HepG2 (cell line): ENCODE measurements around the gene FKBP8. TPM values are rescaled to one million over a fixed set of nuclear protein-coding genes. Genes with fewer than 3 reads are reported as not detected.

Experiments used
- ELF1 ChIP-seq: sonication (generic); formaldehyde crosslinking; IDR thresholded peaks from 2 replicates; pipeline ENCODE4 v1.4.0; 2020; ENCODE audit warnings: missing genetic modification reagents
- MTERF4 ChIP-seq: sonication (generic); formaldehyde crosslinking; IDR thresholded peaks from 2 replicates; pipeline ENCODE4 v1.8.0; 2023; ENCODE audit warnings: mild to moderate bottlenecking, missing genetic modification reagents
- POLR2AphosphoS5 ChIP-seq: IDR thresholded peaks from 2 replicates; pipeline ENCODE4 v1.6.1; 2012; ENCODE audit warnings: low read depth, low read length
- RFX1 ChIP-seq: fragments of 450-650 bp; IDR thresholded peaks from 2 replicates; pipeline ENCODE4 v1.6.1; 2017
- TFDP1 ChIP-seq: IDR thresholded peaks from 2 replicates; pipeline ENCODE4 v1.6.1; 2016; ENCODE audit warnings: missing compliant biosample characterization, missing genetic modification reagents, borderline replicate concordance
- ZFAT ChIP-seq: sonication (generic); formaldehyde crosslinking; conservative IDR thresholded peaks from 2 replicates; pipeline ENCODE4 v1.8.1; 2023; ENCODE audit warnings: missing genetic modification reagents, inconsistent platforms
- ZFP90 ChIP-seq: sonication (generic); formaldehyde crosslinking; IDR thresholded peaks from 2 replicates; pipeline ENCODE4 v1.8.0; 2022; ENCODE audit warnings: missing genetic modification reagents, mild to moderate bottlenecking, inconsistent platforms, borderline replicate concordance
- ZNF225 ChIP-seq: sonication (generic); formaldehyde crosslinking; IDR thresholded peaks from 2 replicates; pipeline ENCODE4 v1.4.0; 2020; ENCODE audit warnings: mild to moderate bottlenecking, missing genetic modification reagents
- ZZZ3 ChIP-seq: sonication (generic); formaldehyde crosslinking; IDR thresholded peaks from 2 replicates; pipeline ENCODE4 v1.4.0; 2020; ENCODE audit warnings: missing genetic modification reagents, mild to moderate bottlenecking, borderline replicate concordance
- polyA plus RNA-seq, 8 experiments: library from polyadenylated mRNA; depleted of rRNA in 3 of 8; stranded (reverse) in 7 of 8; unstranded in 1 of 8; fragments of >200 nt; fragmentation: Illumina TruSeq in 4 of 8; extraction: Trizol in 4 of 8; gene quantifications; 2 replicates each; pipeline versions ENCODE4 v1.2.1 to v1.2.3, GENCODE V29; 2011 to 2016; ENCODE audit warnings: low read depth in 4 of 8, missing spikeins in 1 of 8, mixed read lengths in 1 of 8; ENCODE audit not compliant: insufficient read depth in 1 of 8
- total RNA-seq, 5 experiments: library from RNA; depleted of rRNA; stranded (reverse); fragments of >200 nt; fragmentation: Illumina TruSeq; extraction: Trizol; gene quantifications; 2 replicates each; pipeline ENCODE4 v1.2.3, GENCODE V29; 2016; ENCODE audit warnings: low read depth in 1 of 5
- TF ChIP-seq, protein P1 (sequence below): sonication (generic); formaldehyde crosslinking; IDR thresholded peaks from 2 replicates; pipeline ENCODE4 v1.4.0; 2020; ENCODE audit warnings: mild to moderate bottlenecking, missing genetic modification reagents
- TF ChIP-seq, protein P2 (sequence below): sonication (generic); formaldehyde crosslinking; IDR thresholded peaks from 2 replicates; pipeline ENCODE4 v1.8.1; 2023; ENCODE audit warnings: mild to moderate bottlenecking, missing genetic modification reagents
- TF ChIP-seq, protein P3 (sequence below): sonication (generic); formaldehyde crosslinking; IDR thresholded peaks from 2 replicates; pipeline ENCODE4 v1.4.0; 2020; ENCODE audit warnings: missing genetic modification reagents

The FKBP8 gene
- total and polyA plus RNA-seq, 2 of the 13 experiments (the other 11 are each of a cell fraction or from before 2014, with no cell fraction given) = 81.7 to 93.9 TPM

DNA sequence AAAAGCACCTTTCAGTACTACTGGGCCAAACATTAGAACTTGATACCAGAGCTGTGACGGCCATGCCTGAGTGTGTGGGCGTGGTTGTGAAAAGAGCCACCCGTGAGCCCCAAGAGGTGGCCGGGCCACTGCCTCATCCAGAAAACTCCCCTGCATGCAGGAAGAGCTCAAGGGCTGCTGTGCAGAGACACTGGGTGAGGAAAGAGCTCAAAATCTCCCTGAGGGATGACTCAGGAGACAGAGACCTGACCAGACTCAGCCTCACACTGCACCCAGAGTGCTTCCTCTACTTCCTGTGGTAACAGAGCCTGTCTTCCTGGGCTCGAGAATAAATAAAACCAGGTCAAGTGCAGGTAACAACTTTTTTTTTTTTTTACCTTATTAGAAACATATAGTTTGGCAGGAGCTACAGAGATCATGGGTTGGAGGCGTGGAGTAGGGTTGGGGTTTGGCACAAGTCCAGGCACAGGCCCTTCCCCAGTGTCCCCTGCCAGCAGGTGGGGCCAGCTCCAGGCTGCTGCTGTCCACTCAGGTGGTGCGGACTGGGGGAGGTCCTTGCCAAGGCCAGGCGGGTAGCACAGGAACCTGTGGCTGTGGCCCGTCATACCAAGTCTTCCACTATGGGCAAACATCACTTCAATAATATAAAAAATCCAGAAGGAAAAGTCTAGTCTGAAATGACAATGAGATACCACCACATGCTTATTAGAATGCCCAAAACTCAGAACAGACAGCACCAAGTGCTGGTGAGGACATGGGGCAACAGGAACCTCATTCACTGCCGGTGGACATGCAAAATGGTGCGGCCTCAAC lies 47.0 kb downstream of the FKBP8 start (continued):
- TF ChIP-seq, protein P1, sequence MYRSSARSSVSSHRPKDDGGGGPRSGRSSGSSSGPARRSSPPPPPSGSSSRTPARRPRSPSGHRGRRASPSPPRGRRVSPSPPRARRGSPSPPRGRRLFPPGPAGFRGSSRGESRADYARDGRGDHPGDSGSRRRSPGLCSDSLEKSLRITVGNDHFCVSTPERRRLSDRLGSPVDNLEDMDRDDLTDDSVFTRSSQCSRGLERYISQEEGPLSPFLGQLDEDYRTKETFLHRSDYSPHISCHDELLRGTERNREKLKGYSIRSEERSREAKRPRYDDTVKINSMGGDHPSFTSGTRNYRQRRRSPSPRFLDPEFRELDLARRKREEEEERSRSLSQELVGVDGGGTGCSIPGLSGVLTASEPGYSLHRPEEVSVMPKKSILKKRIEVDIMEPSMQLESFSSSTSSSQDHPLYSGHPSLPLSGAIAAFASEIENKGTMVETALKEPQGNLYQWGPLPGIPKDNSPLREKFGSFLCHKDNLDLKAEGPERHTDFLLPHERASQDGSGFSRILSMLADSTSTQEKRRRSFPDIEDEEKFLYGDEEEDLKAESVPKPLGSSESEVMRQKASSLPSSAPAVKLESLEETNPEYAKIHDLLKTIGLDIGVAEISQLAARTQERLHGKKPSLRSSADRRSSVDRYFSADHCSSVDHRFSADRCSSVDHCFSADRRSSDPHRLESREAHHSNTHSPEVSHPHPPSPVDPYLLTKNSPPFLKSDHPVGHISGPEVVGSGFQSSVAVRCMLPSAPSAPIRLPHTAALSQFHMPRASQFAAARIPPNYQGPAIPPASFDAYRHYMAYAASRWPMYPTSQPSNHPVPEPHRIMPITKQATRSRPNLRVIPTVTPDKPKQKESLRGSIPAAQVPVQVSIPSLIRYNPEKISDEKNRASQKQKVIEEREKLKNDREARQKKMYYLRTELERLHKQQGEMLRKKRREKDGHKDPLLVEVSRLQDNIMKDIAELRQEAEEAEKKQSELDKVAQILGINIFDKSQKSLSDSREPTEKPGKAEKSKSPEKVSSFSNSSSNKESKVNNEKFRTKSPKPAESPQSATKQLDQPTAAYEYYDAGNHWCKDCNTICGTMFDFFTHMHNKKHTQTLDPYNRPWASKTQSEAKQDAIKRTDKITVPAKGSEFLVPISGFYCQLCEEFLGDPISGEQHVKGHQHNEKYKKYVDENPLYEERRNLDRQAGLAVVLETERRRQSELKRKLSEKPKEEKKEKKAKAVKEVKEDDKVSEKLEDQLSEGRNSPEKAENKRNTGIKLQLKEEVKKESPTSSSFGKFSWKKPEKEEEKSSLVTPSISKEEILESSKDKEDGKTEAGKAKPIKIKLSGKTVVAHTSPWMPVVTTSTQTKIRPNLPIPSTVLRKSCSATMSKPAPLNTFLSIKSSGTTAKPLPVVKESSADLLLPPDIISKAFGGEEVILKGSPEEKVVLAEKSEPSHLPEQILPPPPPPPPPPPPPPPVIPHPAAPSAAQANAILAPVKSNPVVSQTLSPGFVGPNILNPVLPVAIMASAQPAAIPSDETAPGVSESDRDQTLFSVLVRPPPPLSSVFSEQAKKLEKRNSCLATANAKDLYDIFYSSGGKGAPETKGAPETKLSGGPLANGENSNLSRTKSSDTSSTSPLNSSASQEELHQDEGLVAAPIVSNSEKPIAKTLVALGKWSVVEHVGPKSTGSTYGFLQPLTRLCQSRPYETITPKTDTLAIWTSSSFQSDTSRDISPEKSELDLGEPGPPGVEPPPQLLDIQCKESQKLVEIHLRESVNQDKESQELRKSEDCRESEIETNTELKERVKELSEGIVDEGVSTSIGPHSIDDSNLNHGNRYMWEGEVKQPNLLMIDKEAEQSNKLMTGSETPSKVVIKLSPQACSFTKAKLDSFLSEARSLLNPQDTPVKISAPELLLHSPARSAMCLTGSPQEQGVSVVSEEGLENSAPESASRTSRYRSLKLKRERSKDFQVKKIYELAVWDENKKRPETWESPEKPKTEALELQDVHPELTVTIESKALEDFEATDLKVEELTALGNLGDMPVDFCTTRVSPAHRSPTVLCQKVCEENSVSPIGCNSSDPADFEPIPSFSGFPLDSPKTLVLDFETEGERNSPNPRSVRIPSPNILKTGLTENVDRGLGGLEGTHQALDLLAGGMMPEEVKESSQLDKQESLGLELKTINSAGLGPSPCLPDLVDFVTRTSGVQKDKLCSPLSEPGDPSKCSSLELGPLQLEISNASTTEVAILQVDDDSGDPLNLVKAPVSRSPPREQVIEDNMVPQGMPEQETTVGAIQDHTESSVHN (CRISPR knock-in tag) = no peak
- TF ChIP-seq, protein P2, sequence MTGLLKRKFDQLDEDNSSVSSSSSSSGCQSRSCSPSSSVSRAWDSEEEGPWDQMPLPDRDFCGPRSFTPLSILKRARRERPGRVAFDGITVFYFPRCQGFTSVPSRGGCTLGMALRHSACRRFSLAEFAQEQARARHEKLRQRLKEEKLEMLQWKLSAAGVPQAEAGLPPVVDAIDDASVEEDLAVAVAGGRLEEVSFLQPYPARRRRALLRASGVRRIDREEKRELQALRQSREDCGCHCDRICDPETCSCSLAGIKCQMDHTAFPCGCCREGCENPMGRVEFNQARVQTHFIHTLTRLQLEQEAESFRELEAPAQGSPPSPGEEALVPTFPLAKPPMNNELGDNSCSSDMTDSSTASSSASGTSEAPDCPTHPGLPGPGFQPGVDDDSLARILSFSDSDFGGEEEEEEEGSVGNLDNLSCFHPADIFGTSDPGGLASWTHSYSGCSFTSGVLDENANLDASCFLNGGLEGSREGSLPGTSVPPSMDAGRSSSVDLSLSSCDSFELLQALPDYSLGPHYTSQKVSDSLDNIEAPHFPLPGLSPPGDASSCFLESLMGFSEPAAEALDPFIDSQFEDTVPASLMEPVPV (CRISPR knock-in tag) = no peak
- TF ChIP-seq RFX1 (no peak), MTERF4 (CRISPR knock-in tag) (no peak), ZFAT (CRISPR knock-in tag) (no peak), ELF1 (no peak), ZZZ3 (no peak), ZNF225 (CRISPR knock-in tag) (no peak), ZFP90 (CRISPR knock-in tag) (no peak), POLR2AphosphoS5 (no peak), TFDP1 (CRISPR knock-in tag) (no peak)
- TF ChIP-seq, protein P3, sequence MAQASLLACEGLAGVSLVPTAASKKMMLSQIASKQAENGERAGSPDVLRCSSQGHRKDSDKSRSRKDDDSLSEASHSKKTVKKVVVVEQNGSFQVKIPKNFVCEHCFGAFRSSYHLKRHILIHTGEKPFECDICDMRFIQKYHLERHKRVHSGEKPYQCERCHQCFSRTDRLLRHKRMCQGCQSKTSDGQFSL (CRISPR knock-in tag) = no peak
- TF ChIP-seq, all 625 proteins: peak for 39
